Liver (tissue), 2 donors: ENCODE measurements around the gene SLC35C1.

Experiments used
- MAX ChIP-seq: IDR thresholded peaks from 2 replicates; pipeline ENCODE4 v1.6.1; 2016; ENCODE audit warnings: antibody characterized with exemption
- SP1 ChIP-seq: IDR thresholded peaks from 2 replicates; pipeline ENCODE4 v1.6.1; 2018; ENCODE audit warnings: antibody characterized with exemption, mild to moderate bottlenecking
- donor health status: healthy.

- TF ChIP-seq SP1 = no peak
- TF ChIP-seq MAX = no peak
Observed at GRCh38 chr11:45834298-45834756, 29.4 kb downstream of the SLC35C1 start.
